Panc1 (cell line): ENCODE results near the gene PLXNA2. TPM values are rescaled to one million over a fixed set of nuclear protein-coding genes. Genes with fewer than 3 reads are reported as not detected.

Experiments
- ATAC-seq: fragments of 200-7000 bp; cut with Tn5 transposase; 2 replicates; pipeline ENCODE4 v1.9.1; 2020; ENCODE audit warnings: mild to moderate bottlenecking, moderate library complexity
- BruUV-seq: library from RNA; stranded (reverse); fragments of 400-500 nt; replicated peaks from 2 replicates; lab custom pipeline; 2021; lab: Mats Ljungman, UMichigan
- CTCF ChIA-PET: fragments of 300-600 bp; sonication (Branson Sonifier 250); formaldehyde crosslinking; loops from one replicate; lab custom pipeline; 2022; ENCODE audit warnings: antibody characterized with exemption; lab: Charles Lee
- POLR2A ChIA-PET: fragments of 300-600 bp; sonication (Branson Sonifier 250); formaldehyde crosslinking; loops from one replicate; lab custom pipeline; 2022; ENCODE audit warnings: antibody characterized with exemption; lab: Charles Lee
- DNase-seq: peaks from one replicate; pipeline ENCODE4 v3.0.0-alpha.2; 2010; ENCODE audit warnings: low read depth, low spot score
- H3K27ac ChIP-seq: 2 replicates; pipeline ENCODE4 v1.5.1; 2011; ENCODE audit warnings: mild to moderate bottlenecking, low read length, inconsistent platforms
- H3K27me3 ChIP-seq: fragments of 200-500 bp; sonication (Bioruptor generic); 2 replicates; pipeline ENCODE4 v1.6.0; 2014; ENCODE audit warnings: low read length, inconsistent platforms; ENCODE audit not compliant: control insufficient read depth, insufficient read depth
- H3K36me3 ChIP-seq: fragments of 200-500 bp; sonication (Bioruptor generic); 2 replicates; pipeline ENCODE4 v1.5.1; 2014; ENCODE audit warnings: inconsistent platforms, mild to moderate bottlenecking, low read length, moderate library complexity; ENCODE audit not compliant: control insufficient read depth, insufficient read depth
- H3K4me1 ChIP-seq: 2 replicates; pipeline ENCODE4 v1.5.1; 2011; ENCODE audit warnings: inconsistent platforms, mild to moderate bottlenecking, low read length, moderate library complexity; ENCODE audit not compliant: control insufficient read depth, insufficient read depth
- H3K4me3 ChIP-seq, 2 experiments: 2 replicates each; pipeline ENCODE4 v1.5.1; 2011 to 2012; ENCODE audit warnings: low read depth in 2 of 2, low read length in 2 of 2, mild to moderate bottlenecking in 2 of 2, inconsistent platforms in 1 of 2, moderate library complexity in 1 of 2
- H3K9me3 ChIP-seq: fragments of 200-500 bp; sonication (Bioruptor generic); 2 replicates; pipeline ENCODE4 v1.5.1; 2014; ENCODE audit warnings: low read depth, mild to moderate bottlenecking, inconsistent platforms, low read length, moderate library complexity; ENCODE audit not compliant: control insufficient read depth, insufficient read depth
- POLR2AphosphoS5 ChIP-seq: IDR thresholded peaks from 2 replicates; pipeline ENCODE4 v1.6.1; 2012; ENCODE audit warnings: mild to moderate bottlenecking, low read depth, low read length, moderate library complexity
- SIN3A ChIP-seq: IDR thresholded peaks from 2 replicates; pipeline ENCODE4 v1.6.1; 2012; ENCODE audit warnings: low read depth, mild to moderate bottlenecking, low read length, moderate library complexity, borderline replicate concordance; ENCODE audit not compliant: insufficient read depth
- TCF7L2 ChIP-seq: IDR thresholded peaks from 2 replicates; pipeline ENCODE4 v1.6.1; 2011; ENCODE audit warnings: mild to moderate bottlenecking, low read depth, low read length, inconsistent platforms
- in situ Hi-C: cut with HindIII; loops from 2 replicates; pipeline ENCODE4 v1.10.0; 2016; ENCODE audit warnings: low sequenced_read_pairs, low pct_unique_long_range_greater_than_20kb
- intact Hi-C: fragments of 100-400 bp; cut with micrococcal nuclease; formaldehyde crosslinking; loops from one replicate; pipeline ENCODE4 v1.10.0; 2022; ENCODE audit not compliant: unreplicated experiment
- total RNA-seq: library from RNA; stranded (reverse); gene quantifications from one replicate; pipeline ENCODE4 v1.2.1, GENCODE V29; 2021; ENCODE audit not compliant: unreplicated experiment
- TF ChIP-seq, protein P1 (sequence below): fragments of 450-650 bp; IDR thresholded peaks from 2 replicates; pipeline ENCODE4 v1.5.1; 2017; ENCODE audit warnings: mild to moderate bottlenecking
- TF ChIP-seq, protein P2 (sequence below), 2 experiments: IDR thresholded peaks; 2 replicates each; pipeline ENCODE4 v1.6.1; 2011 to 2012; ENCODE audit warnings: low read depth in 2 of 2, control low read depth in 1 of 2, low read length in 1 of 2, mild to moderate bottlenecking in 1 of 2, moderate library complexity in 1 of 2; ENCODE audit not compliant: insufficient read depth in 1 of 2

PLXNA2 gene
- total RNA-seq, 1 experiment from 2014 or later: 0.98 TPM

DNA sequence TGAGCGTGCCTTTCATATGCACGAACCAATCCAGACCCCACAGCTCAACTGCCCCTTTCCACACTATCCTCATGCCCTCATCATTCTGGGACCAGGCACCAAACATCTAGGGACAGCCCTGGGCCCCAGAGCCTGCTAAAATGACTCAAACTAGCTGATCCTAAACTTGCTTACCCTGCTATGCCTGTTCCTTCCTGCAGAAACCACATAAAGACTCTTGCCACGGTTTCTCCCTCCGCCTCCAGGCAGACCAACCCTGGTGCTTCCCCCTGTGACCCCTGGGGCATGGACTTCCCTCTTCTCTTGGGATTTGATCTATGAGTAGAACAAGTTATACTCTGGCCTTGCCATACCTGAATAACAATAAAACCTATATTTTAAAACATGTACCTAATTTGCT lies 195.3 kb downstream of the PLXNA2 start:
- no peak for DNase-seq
- Histone ChIP-seq H3K36me3 (no peaks in the 10 kb centered on the region), H3K4me1 (no peaks in the 10 kb centered on the region), H3K4me3 (no peak overlapping the region), H3K27ac (no peak overlapping the region), H3K27me3 (no peaks in the 10 kb centered on the region; the same call in 1 of the 2 replicates), H3K9me3 (no peaks in the 10 kb centered on the region)
- POLR2A ChIA-PET: no interaction called here
- BruUV-seq: no TSS peak
- CTCF ChIA-PET: no interaction called here
- intact Hi-C loops: no loop called here
- in situ Hi-C loops: no loop called here
- TF ChIP-seq, protein P1, sequence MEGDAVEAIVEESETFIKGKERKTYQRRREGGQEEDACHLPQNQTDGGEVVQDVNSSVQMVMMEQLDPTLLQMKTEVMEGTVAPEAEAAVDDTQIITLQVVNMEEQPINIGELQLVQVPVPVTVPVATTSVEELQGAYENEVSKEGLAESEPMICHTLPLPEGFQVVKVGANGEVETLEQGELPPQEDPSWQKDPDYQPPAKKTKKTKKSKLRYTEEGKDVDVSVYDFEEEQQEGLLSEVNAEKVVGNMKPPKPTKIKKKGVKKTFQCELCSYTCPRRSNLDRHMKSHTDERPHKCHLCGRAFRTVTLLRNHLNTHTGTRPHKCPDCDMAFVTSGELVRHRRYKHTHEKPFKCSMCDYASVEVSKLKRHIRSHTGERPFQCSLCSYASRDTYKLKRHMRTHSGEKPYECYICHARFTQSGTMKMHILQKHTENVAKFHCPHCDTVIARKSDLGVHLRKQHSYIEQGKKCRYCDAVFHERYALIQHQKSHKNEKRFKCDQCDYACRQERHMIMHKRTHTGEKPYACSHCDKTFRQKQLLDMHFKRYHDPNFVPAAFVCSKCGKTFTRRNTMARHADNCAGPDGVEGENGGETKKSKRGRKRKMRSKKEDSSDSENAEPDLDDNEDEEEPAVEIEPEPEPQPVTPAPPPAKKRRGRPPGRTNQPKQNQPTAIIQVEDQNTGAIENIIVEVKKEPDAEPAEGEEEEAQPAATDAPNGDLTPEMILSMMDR: no peak
- no peak for TF ChIP-seq POLR2AphosphoS5
- no peak for TF ChIP-seq TCF7L2
- TF ChIP-seq SIN3A: no peak
- TF ChIP-seq, protein P2, sequence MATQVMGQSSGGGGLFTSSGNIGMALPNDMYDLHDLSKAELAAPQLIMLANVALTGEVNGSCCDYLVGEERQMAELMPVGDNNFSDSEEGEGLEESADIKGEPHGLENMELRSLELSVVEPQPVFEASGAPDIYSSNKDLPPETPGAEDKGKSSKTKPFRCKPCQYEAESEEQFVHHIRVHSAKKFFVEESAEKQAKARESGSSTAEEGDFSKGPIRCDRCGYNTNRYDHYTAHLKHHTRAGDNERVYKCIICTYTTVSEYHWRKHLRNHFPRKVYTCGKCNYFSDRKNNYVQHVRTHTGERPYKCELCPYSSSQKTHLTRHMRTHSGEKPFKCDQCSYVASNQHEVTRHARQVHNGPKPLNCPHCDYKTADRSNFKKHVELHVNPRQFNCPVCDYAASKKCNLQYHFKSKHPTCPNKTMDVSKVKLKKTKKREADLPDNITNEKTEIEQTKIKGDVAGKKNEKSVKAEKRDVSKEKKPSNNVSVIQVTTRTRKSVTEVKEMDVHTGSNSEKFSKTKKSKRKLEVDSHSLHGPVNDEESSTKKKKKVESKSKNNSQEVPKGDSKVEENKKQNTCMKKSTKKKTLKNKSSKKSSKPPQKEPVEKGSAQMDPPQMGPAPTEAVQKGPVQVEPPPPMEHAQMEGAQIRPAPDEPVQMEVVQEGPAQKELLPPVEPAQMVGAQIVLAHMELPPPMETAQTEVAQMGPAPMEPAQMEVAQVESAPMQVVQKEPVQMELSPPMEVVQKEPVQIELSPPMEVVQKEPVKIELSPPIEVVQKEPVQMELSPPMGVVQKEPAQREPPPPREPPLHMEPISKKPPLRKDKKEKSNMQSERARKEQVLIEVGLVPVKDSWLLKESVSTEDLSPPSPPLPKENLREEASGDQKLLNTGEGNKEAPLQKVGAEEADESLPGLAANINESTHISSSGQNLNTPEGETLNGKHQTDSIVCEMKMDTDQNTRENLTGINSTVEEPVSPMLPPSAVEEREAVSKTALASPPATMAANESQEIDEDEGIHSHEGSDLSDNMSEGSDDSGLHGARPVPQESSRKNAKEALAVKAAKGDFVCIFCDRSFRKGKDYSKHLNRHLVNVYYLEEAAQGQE (IDR thresholded peaks at IDR 0.05; ENCODE audit: insufficient read depth in 1 of 2, low read depth in 2 of 2, low read length in 1 of 2): no peak
- no peak for ATAC-seq

DNA sequence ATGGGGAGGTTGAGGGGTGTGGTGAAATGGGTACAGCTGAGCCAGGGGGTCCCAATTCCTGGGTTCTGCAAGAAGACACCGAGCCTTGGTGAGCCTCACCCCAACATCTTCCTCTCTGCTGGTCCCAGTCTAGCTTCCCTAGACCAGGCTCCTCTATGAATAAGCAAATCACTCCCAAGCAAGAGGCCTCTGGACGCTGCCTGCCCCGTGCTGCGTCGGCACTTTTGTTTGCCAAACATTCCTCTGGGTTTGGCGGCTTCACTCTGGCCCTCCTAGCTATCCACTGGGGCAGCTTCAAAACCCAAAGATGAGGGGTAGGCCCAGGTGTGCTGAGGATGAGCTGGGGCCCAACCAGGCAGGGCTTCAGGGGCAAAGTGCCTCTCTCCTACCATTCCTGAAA lies 196.2 kb downstream of the PLXNA2 start:
- Histone ChIP-seq H3K9me3 (no peaks in the 10 kb centered on the region), H3K27ac (no peak overlapping the region), H3K27me3 (no peaks in the 10 kb centered on the region; the same call in 1 of the 2 replicates), H3K4me1 (no peaks in the 10 kb centered on the region), H3K4me3 (no peak overlapping the region), H3K36me3 (no peaks in the 10 kb centered on the region)
- POLR2A ChIA-PET: no interaction called here
- in situ Hi-C loops (no loop called here), intact Hi-C loops (no loop called here)
- ATAC-seq (no peak), DNase-seq (no peak)
- CTCF ChIA-PET: no interaction called here
- no TSS peak for BruUV-seq
- TF ChIP-seq TCF7L2: no peak
- TF ChIP-seq POLR2AphosphoS5: no peak
- TF ChIP-seq, protein P2 (IDR thresholded peaks at IDR 0.05; ENCODE audit: insufficient read depth in 1 of 2, low read depth in 2 of 2, low read length in 1 of 2): no peak
- TF ChIP-seq, protein P1: no peak
- TF ChIP-seq SIN3A: no peak
